ENCODE results near the gene SLC35E1.

The SLC35E1 gene

DNA sequence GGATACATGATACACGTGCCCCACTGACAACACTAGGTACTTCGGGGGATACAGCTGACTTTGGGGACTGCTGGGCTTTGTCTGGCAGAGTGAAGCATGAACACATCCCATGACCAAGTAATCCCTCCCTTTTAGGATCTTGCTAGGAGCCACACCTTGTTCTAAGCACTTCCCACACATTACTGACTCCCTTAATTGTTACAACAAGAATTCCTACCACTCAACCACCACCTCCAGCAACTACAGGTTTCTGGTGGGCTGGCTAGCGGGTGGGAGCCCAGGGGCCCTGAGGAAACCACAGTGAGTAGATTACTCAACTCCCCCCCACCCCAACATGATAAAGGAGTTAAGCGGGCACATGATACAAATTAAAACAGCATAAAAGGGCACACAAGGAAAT is 7.2 kb upstream of the SLC35E1 start:
- no peak for DNase-seq (ENCODE audit: extremely low spot score)
- TF ChIP-seq, protein P1, sequence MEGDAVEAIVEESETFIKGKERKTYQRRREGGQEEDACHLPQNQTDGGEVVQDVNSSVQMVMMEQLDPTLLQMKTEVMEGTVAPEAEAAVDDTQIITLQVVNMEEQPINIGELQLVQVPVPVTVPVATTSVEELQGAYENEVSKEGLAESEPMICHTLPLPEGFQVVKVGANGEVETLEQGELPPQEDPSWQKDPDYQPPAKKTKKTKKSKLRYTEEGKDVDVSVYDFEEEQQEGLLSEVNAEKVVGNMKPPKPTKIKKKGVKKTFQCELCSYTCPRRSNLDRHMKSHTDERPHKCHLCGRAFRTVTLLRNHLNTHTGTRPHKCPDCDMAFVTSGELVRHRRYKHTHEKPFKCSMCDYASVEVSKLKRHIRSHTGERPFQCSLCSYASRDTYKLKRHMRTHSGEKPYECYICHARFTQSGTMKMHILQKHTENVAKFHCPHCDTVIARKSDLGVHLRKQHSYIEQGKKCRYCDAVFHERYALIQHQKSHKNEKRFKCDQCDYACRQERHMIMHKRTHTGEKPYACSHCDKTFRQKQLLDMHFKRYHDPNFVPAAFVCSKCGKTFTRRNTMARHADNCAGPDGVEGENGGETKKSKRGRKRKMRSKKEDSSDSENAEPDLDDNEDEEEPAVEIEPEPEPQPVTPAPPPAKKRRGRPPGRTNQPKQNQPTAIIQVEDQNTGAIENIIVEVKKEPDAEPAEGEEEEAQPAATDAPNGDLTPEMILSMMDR (IDR thresholded peaks at IDR 0.05; ENCODE audit: control extremely low read depth, extremely low read depth, low read depth, missing control alignments), result no peak
- POLR2A ChIA-PET, result no interaction called here
- CTCF ChIA-PET, result interaction anchor here (0.8 to 1.2 kb wide), 3 partner anchors 12 to 45 kb away, joined by 3 read pairs; no protein-coding TSS in a partner anchor

DNA sequence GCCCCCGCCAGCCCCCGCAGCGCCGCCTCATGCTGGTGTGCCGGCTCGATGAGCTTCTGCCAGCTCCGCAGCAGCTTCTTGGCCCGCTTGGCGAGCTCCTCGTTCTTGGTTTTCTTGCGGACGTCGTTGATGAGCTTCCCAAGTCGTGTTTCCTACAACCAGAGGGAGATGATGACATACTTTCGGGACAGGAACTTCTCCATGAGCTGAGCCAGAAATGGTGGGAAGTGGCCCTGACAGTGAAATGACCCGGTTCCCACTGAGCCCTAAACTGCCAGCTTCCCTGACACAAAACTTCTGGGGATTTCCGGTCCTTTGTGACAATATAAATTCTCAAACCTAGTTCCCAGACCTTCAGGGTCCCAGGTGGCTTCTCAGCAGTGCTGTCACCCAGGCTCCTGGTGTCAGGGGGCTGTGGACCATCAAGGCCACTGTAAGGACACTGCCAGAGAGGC is 5.3 kb upstream of the SLC35E1 start:
- ChIA-PET POLR2A (interaction anchor here (0.5 to 1.3 kb wide), 3 partner anchors 10 to 1699 kb away, joined by 3 read pairs; no protein-coding TSS in a partner anchor), CTCF (interaction anchor here (1.1 to 2.4 kb wide), 2 partner anchors 10 to 135 kb away, joined by 3 to 8 read pairs; no protein-coding TSS in a partner anchor)
- TF ChIP-seq, protein P1 (IDR thresholded peaks at IDR 0.05; ENCODE audit: control extremely low read depth, extremely low read depth, low read depth, missing control alignments), result no peak

DNA sequence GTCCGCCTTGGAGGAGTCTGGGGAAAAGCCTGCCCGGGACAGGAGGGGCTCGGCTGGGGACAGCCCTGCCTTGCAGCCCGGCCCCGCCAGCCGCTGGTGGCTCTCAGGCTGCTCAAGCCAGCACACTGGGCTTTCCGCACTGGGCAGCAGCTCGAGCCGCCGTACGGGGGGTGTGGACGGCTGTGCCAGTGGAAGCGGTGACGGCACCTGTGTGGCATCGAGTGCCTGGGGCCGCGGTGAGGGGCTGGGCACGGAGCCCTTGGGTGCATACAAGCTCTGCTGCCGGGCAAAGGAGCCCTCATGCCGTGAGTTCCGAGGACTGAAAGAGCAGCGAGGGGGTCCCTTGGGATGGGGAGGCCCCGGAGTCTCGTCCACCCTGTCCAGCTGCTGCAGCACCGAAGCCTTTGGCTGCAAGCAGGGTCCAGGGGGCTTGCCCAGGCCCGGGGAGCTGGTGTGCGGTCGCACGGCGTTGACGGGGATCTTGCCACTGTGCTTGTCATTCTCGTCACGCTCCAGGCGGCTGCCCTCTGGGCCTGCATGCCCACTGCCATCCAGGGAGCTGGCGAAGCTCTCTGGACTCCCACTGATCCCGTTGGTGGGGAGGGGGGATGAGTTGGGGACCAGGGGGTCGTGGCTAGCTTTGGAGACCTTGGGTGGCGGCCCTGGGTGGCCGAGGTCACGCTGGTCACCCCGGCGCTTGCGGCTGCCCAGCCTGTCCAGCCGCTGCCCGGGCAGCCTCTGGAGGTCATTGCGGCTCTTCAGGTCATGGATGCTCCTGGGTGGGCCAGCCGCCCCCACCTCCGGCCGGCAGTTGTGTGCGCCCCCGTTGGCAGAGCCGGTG is 4.7 kb upstream of the SLC35E1 start:
- TF ChIP-seq, protein P1 (IDR thresholded peaks at IDR 0.05; ENCODE audit: control extremely low read depth, extremely low read depth, low read depth, missing control alignments), result no peak
- POLR2A ChIA-PET, result interaction anchor here (0.5 to 1.3 kb wide), 4 partner anchors 11 to 1700 kb away, joined by 3 read pairs; no protein-coding TSS in a partner anchor
- DNase-seq (ENCODE audit: extremely low spot score), result no peak
- CTCF ChIA-PET, result interaction anchor here (1.1 to 2.4 kb wide), 3 partner anchors 8 to 135 kb away, joined by 3 to 8 read pairs (median 5); no protein-coding TSS in a partner anchor

More for the DNA sequence above, 5.3 kb upstream of the SLC35E1 start:
- no peak for DNase-seq (ENCODE audit: extremely low spot score)

DNA sequence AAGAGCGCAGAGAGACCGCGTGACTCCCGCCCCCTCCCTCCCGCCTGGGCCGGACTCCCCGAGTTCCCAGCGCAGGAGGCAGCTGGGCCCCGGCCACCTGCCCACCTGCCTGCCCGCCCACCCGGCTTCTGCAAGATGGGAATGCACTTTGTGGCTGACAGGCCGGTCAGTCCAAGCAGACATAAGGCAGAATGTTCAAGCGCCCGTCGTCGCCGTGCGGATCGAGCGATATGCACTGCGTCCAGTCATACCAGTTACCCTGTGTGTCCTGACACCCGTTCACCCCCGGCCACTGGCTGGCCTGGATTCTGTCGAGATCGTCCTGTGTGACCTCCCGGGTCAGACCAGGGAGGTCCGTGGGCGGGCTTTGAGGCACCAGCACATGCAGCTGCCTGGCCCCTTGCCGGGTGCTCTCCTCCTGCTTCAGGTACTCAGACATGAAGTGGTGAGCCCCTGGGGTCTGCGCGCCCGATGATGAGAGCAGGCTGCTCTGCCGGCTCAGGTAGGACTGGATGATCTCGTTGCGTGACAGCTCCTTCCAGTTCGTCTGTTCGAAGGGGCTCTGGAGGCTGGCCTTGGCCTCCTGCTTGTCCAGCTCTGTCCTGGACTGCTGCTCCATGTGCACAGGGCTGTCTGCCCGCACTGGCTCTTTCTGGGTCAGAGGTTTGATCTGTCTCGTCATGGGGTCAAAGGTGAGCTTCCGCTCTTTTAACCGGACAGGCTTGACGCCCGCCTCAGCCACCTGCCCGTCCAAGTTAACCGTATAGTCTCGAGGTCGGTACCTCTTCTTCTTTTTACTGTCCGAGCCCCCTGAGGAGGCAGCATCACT is 3.9 kb upstream of the SLC35E1 start:
- TF ChIP-seq, protein P1 (IDR thresholded peaks at IDR 0.05; ENCODE audit: control extremely low read depth, extremely low read depth, low read depth, missing control alignments), result no peak
- POLR2A ChIA-PET, result interaction anchor here (1.0 to 1.3 kb wide), 2 partner anchors 8 to 11 kb away, joined by 3 read pairs; no protein-coding TSS in a partner anchor
- CTCF ChIA-PET, result interaction anchor here (1.2 to 2.4 kb wide), 3 partner anchors 9 to 36 kb away, joined by 3 to 8 read pairs (median 5); no protein-coding TSS in a partner anchor
- no peak for DNase-seq (ENCODE audit: extremely low spot score)

DNA sequence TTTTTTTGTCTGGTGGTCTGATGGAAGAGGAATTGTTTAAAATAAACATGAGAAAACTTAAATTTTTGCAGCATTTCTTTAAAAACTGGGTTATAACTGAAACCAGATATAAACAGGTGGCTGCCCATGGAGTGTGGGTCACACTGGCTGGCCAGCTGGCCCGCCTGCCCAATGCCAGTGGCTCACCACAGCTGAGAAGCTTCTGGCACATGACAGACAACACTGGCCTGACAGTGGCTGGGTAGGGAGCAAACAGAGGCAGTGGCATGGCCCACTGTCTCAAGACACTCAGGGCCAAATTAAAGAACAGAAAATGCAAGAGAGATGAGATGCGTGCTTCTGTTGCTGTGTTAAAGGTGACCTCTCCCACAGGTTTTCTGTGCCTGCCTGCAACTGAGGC is 3.1 kb upstream of the SLC35E1 start:
- DNase-seq (ENCODE audit: extremely low spot score), result no peak
- POLR2A ChIA-PET, result interaction anchor here (1.0 kb wide), 1 partner anchor 9 kb away, joined by 3 read pairs; no protein-coding TSS in a partner anchor
- TF ChIP-seq, protein P1 (IDR thresholded peaks at IDR 0.05; ENCODE audit: control extremely low read depth, extremely low read depth, low read depth, missing control alignments), result no peak
- CTCF ChIA-PET, result interaction anchor here (1.2 to 1.8 kb wide), 2 partner anchors 10 to 37 kb away, joined by 3 to 5 read pairs; no protein-coding TSS in a partner anchor
